Raji (cell line): ENCODE results near the gene ZC3H13.

Source experiments
- POLR2A ChIP-seq: IDR thresholded peaks from 2 replicates; pipeline ENCODE4 v1.6.1; 2011; ENCODE audit warnings: low read depth, low read length, control low read depth; ENCODE audit not compliant: insufficient read depth

ZC3H13 gene, protein sequence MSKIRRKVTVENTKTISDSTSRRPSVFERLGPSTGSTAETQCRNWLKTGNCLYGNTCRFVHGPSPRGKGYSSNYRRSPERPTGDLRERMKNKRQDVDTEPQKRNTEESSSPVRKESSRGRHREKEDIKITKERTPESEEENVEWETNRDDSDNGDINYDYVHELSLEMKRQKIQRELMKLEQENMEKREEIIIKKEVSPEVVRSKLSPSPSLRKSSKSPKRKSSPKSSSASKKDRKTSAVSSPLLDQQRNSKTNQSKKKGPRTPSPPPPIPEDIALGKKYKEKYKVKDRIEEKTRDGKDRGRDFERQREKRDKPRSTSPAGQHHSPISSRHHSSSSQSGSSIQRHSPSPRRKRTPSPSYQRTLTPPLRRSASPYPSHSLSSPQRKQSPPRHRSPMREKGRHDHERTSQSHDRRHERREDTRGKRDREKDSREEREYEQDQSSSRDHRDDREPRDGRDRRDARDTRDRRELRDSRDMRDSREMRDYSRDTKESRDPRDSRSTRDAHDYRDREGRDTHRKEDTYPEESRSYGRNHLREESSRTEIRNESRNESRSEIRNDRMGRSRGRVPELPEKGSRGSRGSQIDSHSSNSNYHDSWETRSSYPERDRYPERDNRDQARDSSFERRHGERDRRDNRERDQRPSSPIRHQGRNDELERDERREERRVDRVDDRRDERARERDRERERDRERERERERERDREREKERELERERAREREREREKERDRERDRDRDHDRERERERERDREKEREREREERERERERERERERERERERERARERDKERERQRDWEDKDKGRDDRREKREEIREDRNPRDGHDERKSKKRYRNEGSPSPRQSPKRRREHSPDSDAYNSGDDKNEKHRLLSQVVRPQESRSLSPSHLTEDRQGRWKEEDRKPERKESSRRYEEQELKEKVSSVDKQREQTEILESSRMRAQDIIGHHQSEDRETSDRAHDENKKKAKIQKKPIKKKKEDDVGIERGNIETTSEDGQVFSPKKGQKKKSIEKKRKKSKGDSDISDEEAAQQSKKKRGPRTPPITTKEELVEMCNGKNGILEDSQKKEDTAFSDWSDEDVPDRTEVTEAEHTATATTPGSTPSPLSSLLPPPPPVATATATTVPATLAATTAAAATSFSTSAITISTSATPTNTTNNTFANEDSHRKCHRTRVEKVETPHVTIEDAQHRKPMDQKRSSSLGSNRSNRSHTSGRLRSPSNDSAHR (N-terminal part only)

DNA sequence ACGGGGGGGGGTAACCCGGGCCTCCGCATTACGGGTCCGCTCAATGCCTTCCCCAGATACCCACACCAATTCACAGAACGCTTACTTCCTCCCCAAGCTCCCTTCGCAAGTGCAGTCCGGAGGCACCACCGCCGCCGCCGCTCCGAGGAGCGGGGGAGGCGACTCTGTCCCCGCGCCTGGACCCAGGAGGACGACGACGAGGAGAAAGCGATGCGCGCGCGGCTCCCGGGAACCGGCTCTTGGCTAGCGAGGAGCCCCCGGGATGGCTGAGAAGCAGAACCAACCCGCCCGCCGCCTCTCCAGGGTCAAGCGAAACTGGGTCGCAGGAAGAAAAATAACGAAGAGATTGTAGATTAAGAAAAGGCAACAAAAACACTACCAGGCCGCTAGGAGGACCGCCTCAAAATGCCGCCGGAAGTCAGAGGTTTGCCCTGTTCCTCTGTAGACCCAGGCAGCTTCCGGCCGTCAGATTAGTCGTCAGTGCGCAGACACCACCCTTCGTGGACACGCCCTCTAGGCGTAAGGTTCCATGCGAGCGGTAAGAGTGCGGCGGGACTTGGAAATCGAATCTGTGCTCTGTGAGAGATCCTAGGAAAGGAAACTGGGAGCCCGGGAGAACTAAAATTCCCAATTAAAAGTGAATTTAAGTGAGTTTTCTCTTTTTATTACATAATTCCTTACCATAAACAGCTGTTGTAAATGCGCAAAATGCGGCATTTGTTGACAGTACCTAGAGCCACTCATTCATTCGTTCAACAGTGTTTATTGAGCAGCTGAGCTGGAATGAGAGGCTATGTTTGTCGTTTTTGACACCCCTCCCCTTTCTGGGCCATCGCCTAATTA is at the start of gene ZC3H13:
TSS of gene ZC3H13 (minus strand) at position 428 of the 843 bp plus-strand sequence. CDS start 7,239 bp downstream, outside the sequence.
- TF ChIP-seq POLR2A: peak; percentile 93

DNA sequence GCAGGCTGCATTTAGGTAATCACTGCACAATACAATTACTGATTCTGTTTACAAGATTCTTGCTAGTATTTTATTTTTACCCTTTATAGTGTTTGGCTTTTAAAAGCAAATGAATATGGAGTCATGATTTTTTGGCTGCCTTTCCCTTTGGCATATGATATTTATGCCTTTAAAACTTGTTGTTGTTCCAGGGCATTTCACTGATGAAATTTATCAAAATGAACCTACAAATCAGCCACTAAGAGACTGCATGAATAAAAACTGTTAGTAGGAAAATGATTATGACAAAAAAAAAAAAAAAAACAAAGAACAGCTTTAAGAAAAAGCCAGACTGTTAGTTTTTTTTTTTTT is 49.7 kb upstream of the ZC3H13 start:
- TF ChIP-seq POLR2A: no peak

DNA sequence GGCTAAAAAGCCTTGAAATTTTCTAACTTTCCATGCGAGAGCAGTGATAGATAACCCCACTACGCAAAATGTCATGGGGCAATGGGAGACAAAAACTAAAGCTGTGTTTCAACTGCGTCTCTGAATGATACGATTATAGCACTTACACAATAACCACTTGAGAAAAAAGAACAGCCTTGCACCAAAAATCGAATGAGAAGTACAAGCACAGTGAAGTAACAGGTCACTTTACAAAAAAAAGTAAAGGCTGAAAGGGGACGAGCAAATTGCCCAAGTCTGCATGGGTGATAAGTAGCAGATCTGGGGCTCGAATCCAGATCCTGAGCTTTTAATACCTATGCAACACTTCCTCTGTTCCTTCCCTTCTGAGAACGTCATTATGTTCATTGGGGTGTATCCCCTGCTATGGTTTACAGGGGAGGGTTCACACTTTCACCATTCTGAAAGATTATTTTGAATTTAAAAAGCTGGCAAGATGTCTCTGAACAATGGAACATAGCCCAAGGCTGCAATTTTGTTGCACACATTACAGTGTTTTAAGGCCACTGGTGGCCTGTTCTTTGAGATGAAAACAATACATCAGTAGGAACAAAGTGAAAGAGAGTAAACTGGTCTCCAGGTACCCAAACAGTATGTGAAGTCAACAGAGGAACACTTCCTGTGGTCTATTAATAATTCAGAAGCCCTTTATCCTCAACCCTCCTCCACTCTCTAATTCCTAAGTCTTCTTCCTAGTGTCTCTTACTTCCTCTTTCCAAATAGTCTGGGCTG is 49.1 kb upstream of the ZC3H13 start:
- TF ChIP-seq POLR2A: no peak

DNA sequence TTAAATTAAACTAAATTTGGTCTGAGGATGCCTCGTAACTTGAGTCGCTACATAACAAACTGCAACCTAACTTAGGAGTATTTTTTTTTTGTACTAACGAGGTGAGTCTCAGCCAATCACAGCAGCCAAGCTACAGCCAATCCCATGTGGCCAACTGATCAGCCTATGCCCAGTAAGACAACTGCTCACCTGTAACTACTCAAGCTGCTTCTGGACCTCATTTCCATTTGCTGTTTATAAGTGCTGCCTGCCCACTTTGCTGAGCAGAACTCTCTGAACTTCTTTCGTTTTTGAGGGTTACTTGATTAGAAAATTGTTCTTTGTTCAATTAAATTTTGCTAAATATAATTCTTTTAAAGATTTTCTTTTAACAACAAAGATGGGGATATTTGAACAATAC is 48.5 kb upstream of the ZC3H13 start:
- no peak for TF ChIP-seq POLR2A

DNA sequence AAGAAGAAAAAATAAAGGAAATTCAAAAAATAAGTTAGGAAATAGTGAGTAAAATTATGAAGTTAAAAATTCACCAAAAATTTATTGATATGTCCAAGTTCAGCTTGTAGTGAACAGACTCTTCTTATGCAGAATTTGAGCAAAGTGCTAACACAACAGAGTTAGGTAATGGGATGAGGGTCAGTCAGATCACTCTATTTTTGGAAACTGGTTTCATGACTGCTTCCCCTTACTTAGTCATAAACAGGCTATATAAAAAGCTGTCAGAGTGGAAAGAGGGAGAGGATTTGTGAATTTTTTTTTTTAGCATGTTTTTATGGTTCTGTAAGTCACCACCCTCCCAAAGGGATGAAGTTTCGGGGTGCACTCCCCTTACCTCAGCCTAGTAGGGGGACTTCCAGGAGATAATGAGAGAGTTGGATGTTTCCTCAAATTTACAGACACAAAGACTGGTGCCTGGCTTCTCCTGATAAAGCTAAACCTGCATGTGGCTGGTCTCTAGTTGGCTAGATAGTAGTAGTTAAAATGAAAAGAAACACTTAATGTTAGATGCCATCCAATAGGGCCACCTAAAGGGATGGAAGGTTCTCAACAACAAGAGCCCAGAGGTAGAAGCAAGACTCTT is 47.8 kb upstream of the ZC3H13 start:
- TF ChIP-seq POLR2A: no peak

DNA sequence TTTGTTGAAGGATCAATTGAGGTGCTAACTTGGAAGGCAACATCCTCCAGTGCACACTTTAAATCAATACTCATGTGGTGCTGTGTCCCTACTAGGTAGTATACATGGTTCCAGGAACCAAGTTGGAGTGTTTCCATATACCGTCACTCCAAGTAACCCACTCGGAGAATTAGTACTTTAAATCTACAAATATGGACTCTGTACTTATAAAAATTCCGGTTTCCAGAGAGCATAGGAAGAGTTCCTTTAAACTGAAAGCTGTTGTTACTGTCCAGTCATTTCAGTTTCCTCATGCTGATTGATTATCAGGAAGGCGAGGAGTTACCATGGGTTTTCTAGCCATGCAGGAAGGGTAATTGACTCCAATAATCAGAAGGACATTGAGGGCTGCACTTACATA is 45.1 kb upstream of the ZC3H13 start:
- TF ChIP-seq POLR2A: no peak

DNA sequence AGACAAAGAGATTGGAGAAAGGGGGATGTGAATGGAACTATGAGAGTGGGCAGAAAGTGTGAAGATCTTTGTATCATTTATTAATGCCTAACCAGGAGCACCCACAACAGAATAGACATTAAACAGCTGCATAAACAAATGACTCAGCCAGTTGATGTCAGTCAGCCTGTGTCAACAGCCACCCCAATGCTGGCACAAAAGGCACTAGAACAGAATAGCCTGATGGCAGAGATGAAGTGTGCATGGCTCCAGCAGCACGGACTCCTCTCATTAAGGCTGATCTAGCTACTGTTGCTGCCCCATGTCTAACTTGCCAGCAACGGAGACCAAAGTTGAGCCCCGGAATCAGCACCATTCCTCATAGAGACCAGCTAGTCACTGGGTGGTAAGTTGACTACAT is 44.5 kb upstream of the ZC3H13 start:
- TF ChIP-seq POLR2A: no peak

DNA sequence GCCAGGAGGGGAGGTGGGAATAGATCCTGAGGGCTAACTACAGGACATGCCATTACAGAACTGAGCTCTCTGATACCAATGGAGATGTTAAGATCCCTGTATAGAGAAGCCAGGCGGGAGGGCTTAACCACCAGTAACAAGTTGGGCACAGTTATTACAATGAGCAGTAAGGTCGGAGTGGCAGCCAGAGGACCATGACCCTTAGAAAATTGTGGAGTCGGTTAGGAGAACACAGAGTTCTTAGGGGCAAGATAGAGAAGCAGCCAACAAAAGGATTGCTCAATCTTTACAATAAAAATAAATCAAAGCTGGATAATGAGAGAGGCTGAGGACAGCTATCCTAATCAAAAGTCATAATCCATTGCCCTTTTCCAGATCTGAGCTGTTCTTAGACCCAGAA is 41.9 kb upstream of the ZC3H13 start:
- no peak for TF ChIP-seq POLR2A

DNA sequence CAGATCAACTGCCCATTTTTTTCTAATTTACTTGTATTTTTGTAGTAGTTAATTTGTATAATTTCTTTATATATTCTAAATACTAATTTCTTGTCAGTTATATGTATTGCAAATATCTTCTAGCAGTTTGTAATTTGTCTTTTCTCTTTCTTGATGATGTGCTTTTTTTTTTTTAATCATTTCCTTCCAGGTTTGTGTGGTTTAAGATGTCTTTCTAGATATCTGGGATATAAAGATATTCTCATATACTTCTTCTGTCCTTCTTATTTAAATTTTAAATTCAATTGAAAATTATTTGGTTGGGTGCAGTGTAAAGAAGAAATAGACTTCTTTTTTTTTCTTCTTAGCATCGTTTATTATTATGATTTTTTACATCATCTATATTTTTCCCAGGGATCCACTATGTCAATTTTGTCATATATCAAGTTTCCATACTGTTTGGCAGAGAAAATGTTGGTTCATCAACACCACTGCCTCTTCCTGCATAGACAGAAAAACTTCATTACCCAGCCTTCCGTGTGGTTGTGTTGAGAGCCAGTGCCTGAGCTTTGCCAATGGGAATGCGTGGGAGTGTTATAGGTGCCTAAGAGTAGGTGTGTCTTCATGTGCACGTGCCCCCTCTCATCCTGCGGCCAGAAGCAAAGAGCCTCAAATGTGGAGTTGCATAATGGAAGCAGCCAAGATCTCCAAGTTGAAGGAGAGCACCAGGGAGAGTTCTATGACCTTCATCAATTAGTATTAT is 36.4 kb upstream of the ZC3H13 start:
- no peak for TF ChIP-seq POLR2A

DNA sequence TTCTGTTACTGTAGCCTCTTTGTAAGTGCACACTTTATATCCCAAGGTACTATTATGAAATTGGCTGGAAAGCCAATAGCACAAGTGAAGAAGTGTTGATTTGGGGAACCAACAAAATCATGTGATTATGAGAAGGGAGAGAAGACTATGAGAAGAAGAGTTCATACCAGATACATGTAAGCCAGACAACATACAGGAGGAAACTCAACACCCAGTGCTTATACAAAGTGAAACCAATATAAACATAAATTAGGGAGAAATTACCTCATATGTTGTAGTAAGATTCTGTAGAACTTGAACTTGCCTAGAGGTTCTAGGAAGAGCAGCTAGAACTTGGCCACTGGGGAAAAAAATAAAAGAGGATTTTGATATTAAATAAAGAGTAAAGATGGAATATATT is 34.9 kb upstream of the ZC3H13 start:
- no peak for TF ChIP-seq POLR2A

DNA sequence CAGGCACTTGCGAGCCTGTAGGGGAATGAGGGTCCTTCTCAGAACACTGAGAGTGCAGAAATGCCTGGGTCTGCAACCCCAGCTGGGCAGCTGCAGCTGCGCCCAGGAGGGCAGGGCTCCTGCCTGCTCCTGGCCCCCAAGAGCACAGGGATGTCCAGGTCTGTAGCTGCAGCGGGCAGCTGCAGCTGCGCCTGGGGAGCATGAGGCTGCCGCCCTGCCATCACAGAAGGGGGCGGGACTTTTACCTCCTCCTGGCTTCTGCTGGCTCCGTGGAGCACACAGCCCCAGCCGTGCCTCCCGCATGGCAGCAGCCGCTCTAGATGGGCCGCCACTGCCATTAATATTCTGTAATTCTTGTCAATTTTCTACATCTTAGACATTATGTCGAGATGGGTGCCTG is 34.4 kb upstream of the ZC3H13 start:
- no peak for TF ChIP-seq POLR2A

DNA sequence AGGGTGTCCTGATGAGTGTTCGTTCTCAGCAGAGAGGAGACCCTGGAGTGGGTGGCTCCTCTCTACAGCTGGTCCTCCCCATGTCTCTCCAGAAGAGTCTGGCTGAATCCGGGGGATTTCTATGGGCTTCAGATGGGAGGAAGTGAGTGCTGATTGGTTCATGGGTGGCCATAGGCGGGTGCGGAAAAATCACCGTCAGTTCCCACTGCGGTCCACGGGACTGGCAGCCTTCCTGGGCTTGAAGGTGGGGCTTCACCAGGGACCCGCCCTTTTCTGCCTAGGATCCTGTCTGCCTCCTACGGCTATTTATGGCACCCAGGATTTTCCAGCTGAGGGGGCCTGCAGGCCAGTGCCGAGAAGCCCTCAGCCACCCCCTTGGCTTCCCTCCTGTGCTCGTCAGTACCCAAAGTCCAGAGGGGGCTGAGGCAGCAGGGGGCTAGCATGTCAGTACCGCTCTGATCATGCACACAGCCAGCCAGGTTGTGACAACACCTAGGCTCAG is 33.9 kb upstream of the ZC3H13 start:
- no peak for TF ChIP-seq POLR2A

DNA sequence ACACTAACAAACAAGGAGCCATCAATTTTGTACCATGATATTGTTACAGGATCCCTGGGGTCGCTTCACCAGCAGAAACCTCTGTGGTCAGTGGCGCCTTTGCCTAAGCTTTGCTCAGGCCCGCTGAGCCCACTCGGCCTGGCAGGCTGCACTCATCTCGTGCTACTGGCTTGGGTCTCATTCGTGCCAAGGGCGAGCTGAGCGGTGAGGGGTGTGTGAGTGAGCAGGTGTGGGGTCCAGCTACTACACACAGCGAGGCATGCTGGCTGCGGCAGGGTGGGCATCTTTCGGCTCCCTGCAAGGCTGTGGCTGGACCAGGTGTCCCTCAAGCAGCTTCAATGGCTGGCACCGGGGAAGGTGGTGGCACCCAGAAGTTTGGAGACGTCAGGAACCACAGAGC is 33.2 kb upstream of the ZC3H13 start:
- TF ChIP-seq POLR2A: no peak
